GM19240 (cell line): ENCODE results near the gene MICAL3.

Experiments
- DNase-seq: peaks from one replicate; pipeline ENCODE4 v3.0.0; 2011; ENCODE audit warnings: low spot score; ENCODE audit not compliant: insufficient read length

MICAL3 gene

GRCh38 chr22:17739196-17739975 is 285.0 kb downstream of the MICAL3 start:
- DNase-seq = no peak

GRCh38 chr22:17738386-17739128 is 285.8 kb downstream of the MICAL3 start:
- no peak for DNase-seq
